Stimulated activated naive CD8-positive, alpha-beta T cell treated with anti-CD3 and anti-CD28 coated beads, Interleukin-15, Interleukin-2, amounts not matched to agents 100 ng/mL and 50 ng/mL, for 24 hours (primary cell): ENCODE data around the gene KIAA1755.
"Not testable (repeated sequence)": the region's sequence is repeated elsewhere in the genome, so short reads cannot be mapped to it uniquely, and the experiment has no call there.

ENCODE experiments used
- H3K27ac Mint-ChIP-seq: one replicate; pipeline ENCODE4 v1.8.0; 2021; ENCODE audit warnings: mild to moderate bottlenecking, mixed read lengths
- H3K27me3 Mint-ChIP-seq: one replicate; pipeline ENCODE4 v1.8.0; 2021; ENCODE audit warnings: mixed read lengths
- H3K36me3 Mint-ChIP-seq: one replicate; pipeline ENCODE4 v1.8.0; 2021; ENCODE audit warnings: low read depth, mixed read lengths
- H3K4me1 Mint-ChIP-seq: one replicate; pipeline ENCODE4 v1.8.0; 2021; ENCODE audit warnings: low read depth, mixed read lengths
- H3K4me3 Mint-ChIP-seq: one replicate; pipeline ENCODE4 v1.8.0; 2021; ENCODE audit warnings: mild to moderate bottlenecking, mixed read lengths
- H3K9me3 Mint-ChIP-seq: one replicate; pipeline ENCODE4 v1.8.0; 2021; ENCODE audit warnings: mixed read lengths

The KIAA1755 gene

DNA sequence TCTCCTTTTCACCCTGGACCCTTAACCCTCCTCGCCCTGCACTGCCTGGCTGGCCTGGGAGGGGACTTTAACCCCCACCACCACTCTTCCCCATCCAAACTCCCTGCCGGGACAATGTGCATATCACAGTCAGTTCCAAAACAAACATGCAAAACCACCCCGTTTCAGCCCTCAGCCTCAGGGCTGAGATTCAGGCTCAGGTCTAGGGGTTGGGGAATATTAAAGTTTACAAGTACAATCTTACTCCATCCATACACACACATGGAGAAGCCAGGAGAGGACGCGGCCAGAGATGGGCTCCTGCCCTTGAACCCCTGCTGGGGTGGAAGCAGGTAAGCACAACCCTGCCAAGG is 534 bp downstream of the KIAA1755 start:
- H3K4me1 Mint-ChIP-seq: peaks cover 5% of the 10 kb centered on the region
- H3K4me3 Mint-ChIP-seq: no peak overlapping the region
- H3K36me3 Mint-ChIP-seq: no peaks in the 10 kb centered on the region
- H3K27ac Mint-ChIP-seq: no peak overlapping the region
- peaks cover 59% of the 10 kb centered on the region for H3K27me3 Mint-ChIP-seq
- no peaks in the 10 kb centered on the region for H3K9me3 Mint-ChIP-seq

DNA sequence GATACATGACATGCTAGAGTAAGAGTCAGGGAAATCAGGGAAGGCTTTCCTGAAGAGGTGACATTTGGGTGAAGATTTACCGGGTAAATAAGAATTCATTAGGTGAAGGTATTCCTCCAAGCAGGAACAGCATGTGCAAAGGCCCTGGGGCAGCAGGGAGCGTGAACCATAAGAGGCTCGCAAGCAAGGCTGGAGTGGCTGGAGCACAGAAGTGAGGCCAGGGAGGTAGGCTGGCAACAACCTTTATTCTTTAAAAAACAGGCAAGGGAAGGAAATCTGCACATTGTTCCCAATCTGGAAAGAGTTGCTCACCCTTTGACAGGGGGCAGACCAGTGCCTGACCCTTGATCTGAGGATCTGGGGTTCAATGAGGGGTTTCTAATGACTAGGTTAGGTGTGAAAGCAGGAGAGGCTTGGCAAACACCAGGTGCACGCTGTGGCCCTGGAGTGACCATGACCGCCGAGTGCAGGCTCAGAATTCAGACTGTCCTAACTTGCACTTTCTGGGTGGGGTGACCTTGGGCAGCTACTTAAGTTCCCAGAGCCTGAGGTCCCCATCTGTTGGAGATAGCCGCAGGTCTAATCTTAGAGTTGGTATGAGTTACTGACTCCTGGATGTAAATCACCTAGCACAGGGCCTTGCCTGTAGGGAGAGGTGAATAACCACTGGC is 1.9 kb downstream of the KIAA1755 start:
- Mint-ChIP-seq H3K9me3 (no peaks in the 10 kb centered on the region), H3K27ac (no peak overlapping the region), H3K4me3 (no peak overlapping the region), H3K4me1 (peaks cover 5% of the 10 kb centered on the region), H3K36me3 (no peaks in the 10 kb centered on the region), H3K27me3 (peaks cover 50% of the 10 kb centered on the region)

DNA sequence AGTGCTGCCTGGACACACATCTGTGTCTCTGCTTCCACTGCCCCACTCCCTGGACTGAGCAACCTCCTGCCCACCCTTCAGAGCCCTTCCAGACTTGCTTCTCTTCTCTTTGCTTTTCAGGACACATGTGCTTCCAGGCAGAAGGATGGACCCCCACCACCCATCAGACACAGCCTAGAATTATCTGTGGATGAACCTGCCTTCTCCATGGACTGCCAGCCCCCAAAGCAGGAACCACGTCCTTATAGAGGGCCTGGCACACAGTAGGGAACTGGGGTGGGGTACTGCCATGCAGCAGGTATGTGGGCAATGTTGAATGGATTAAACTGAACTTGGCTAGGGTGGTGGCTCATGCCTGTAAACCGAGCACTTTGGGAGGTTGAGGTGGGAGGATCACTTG is 3.6 kb downstream of the KIAA1755 start:
- Mint-ChIP-seq H3K4me1 (peaks cover 5% of the 10 kb centered on the region), H3K9me3 (no peaks in the 10 kb centered on the region), H3K27ac (no peak overlapping the region), H3K36me3 (no peaks in the 10 kb centered on the region), H3K4me3 (no peak overlapping the region), H3K27me3 (peaks cover 46% of the 10 kb centered on the region)

DNA sequence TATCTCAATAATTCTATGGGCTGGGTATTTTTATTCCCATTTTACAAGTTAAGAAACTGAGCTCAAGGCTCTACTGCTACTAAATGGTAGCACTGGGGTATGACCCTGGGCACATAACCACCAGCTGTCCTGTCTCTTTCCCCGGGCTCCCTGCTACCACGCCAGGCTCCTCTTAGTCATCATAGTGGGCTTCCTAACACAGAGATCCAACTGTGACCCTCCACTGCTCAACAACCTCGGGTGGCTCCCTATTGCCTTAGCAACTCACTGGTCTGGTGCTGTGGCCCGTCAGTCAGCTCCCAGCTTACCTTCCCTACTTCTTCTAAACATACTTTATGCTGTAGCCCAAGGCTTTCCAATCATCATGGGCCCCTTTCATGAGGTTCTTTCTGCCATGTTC is 4.5 kb downstream of the KIAA1755 start:
- Mint-ChIP-seq H3K36me3 (no peaks in the 10 kb centered on the region), H3K27ac (no peak overlapping the region), H3K4me1 (peaks cover 3% of the 10 kb centered on the region), H3K4me3 (no peak overlapping the region), H3K27me3 (peaks cover 42% of the 10 kb centered on the region), H3K9me3 (no peaks in the 10 kb centered on the region)

DNA sequence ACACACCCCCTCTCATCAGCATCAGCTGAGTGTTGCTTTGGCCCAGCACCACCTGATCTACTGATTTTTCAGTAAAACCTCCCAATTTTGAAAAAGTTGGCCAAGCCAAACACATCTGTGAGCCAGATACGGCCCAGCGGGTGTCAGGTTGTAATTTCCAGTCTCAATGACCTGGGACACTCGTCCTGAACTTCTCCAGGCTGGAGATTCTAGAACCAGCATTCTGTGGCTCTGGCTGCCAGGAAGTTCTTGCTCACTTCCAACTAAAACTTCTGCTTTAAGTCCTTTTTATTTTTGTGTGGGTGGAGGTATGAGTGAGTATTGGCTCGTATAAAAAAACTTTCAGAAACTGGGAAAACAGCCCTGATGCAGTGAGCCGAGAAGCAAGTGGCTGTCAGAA is 5.1 kb downstream of the KIAA1755 start:
- Mint-ChIP-seq H3K27ac (no peak overlapping the region), H3K4me3 (no peak overlapping the region), H3K36me3 (no peaks in the 10 kb centered on the region), H3K4me1 (no peaks in the 10 kb centered on the region), H3K27me3 (peaks cover 37% of the 10 kb centered on the region), H3K9me3 (no peaks in the 10 kb centered on the region)

DNA sequence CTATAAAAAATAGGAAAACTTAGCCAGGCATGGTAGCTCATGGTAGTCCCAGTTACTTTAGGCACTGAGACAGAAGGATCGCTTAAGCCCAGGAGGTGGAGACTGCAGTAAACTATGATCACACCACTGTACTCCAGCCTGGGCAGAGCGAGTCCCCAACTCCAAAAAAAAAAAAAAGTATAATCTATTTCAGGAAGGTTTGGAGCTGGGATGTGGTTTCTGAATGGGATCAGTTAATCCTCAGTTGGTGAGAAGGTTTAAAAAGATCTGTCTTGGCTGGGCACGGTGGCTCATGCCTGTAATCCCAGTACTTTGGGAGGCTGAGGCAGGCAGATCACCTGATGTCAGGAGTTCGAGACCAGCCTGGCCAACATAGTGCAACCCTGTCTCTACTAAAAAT is 5.9 kb downstream of the KIAA1755 start:
- H3K27me3 Mint-ChIP-seq: peaks cover 30% of the 10 kb centered on the region
- not testable (repeated sequence) for H3K27ac Mint-ChIP-seq, H3K4me1 Mint-ChIP-seq, H3K36me3 Mint-ChIP-seq, H3K9me3 Mint-ChIP-seq, H3K4me3 Mint-ChIP-seq

DNA sequence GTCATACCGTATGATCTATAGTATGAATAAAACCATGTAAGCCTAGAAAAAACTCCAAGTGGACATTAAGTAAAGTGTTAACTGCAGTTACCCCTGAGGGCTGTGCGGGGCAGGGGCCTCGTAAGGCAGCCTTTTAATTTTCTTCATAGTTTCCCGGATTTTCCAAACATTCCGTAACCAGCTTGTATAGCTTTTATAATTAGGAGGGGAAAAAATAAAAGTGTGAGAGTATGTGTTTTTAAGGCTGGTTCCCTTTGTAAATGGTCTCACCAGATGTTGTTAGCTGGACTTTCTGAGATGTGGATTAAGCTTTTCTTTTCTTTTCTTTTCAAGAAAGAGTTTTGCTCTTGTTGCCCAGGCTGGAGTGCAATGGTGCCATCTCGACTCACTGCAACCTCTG is 7.0 kb downstream of the KIAA1755 start:
- Mint-ChIP-seq H3K4me3 (no peak overlapping the region), H3K27ac (no peak overlapping the region), H3K9me3 (no peaks in the 10 kb centered on the region), H3K36me3 (no peaks in the 10 kb centered on the region), H3K27me3 (peaks cover 19% of the 10 kb centered on the region), H3K4me1 (no peaks in the 10 kb centered on the region)

DNA sequence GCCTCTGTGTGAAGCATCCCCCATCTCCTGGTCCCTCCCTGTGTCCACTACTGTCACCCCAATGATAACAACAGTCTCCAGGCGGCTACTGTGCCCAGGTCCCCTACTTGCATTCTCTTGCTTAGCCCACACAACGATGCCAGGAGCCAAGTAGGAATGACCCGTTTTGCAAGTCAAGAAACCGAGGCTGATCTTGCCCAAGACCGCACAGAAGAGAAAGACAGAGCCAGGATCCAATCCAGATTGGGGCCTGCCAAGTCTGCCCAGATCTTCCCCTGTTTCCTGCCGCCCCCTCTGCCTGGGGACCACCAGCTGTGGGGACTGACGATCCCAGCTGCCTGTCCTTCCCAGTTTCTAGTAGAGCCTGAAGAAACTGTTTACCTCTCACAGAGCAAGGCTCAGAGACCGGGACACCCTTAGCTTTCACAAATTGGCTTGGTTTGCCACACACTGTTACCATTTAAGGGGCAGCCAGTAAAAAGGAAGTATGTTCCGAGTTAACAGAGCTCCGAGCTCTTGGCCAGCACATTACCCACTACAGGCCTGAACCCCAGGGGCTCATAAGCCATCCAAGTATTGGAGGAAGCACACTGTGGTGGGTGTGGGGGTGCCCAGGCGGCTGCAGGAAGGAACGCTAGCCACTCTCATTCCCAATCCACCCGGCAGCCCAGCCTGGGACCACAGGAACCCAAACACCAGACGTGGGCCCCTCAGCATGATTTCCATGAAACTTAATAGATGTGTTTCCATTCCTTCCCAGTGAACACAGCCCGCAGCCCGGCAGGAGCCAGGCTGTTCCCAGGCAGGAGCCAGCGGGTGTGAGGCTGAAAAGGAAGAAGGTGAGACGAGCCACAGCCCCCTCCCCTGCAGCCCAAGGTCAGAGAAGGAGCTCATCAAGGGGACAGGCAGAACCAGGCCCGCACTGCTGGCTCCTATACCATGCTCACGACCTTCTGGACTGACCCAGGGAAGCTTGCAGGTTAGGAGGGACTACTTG is 7.9 kb downstream of the KIAA1755 start:
- no peaks in the 10 kb centered on the region for H3K36me3 Mint-ChIP-seq
- H3K9me3 Mint-ChIP-seq: no peaks in the 10 kb centered on the region
- peaks cover 14% of the 10 kb centered on the region for H3K27me3 Mint-ChIP-seq

DNA sequence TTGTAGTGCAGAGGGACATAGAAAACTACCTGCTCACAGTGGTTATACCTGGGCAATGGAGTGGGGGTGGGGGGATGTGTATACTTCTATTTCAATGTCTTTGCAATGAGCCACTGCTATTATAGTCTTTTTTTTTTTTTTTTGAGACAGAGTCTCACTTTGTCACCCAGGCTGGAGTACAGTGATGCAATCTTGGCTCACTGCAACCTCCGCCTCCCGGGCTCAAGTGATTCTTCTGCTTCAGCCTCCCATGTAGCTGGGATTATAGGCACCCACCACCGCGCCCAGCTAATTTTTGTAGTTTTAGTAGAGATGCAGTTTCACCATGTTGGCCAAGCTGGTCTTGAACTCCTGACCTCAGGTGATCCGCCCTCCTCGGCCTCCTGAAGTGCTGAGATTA is 9.1 kb downstream of the KIAA1755 start:
- H3K9me3 Mint-ChIP-seq, H3K27me3 Mint-ChIP-seq, H3K27ac Mint-ChIP-seq, H3K4me1 Mint-ChIP-seq, H3K4me3 Mint-ChIP-seq, H3K36me3 Mint-ChIP-seq: not testable (repeated sequence)

More for the DNA sequence above, 7.9 kb downstream of the KIAA1755 start:
- Mint-ChIP-seq H3K4me3 (no peak overlapping the region), H3K27ac (no peak overlapping the region), H3K4me1 (no peaks in the 10 kb centered on the region)

DNA sequence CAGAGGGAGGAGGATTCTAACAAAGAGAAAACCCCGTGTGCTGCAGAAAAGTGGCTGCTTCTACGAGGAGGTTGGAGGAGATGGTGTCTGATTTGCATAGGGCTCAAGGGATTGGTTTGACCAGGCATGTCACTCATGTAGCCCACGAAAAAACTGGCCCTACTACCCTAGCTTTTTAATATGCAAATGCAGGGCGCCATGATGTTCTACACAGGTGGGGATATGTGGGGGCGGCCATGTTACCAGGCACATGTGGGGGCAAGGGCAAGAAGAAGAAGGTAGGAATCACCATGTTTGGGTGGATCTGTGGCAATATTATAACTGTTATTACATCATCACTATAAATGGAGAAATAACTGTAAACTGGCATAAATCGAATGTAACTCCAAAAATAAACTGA is 9.9 kb downstream of the KIAA1755 start:
- no peaks in the 10 kb centered on the region for H3K9me3 Mint-ChIP-seq

DNA sequence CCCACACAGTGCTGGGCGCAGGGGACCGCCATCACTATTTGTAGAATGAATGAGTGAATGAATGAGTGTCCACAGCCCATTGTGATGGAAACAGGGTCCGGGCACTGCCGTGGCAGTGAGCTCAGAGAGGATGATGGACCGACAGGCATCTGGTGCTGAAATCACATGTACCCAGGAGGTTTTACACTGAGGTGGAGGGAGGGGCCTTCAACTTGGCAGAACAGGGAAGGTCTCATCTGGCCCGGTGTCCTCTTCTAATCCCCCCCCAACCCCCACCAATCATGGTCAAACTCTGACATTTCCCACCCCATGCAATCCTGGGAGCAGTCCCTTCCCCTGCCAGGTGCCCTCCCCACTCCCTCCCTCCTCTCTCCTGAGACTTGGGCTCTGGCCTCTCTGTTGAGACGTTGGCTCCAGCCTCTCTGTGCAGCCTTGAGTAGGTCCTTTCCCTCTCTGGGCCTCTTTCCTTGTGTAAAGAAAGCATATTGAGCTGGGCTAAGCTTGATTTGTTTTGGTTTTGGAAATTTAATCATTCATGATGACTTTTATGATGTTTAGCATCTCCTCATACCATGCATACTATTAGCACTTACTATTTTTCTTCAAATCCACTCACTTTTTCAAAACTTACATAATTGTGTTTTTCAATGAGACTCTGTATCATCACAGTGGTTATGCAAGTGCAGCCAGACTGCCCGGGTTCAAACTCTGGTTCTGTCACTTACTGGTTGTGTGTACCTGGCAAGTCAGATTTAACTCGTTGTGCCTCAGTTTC is 10.8 kb downstream of the KIAA1755 start:
- no peaks in the 10 kb centered on the region for H3K4me1 Mint-ChIP-seq
- no peak overlapping the region for H3K4me3 Mint-ChIP-seq
- H3K9me3 Mint-ChIP-seq: no peaks in the 10 kb centered on the region
- no peaks in the 10 kb centered on the region for H3K27me3 Mint-ChIP-seq
- no peaks in the 10 kb centered on the region for H3K36me3 Mint-ChIP-seq
- H3K27ac Mint-ChIP-seq: no peak overlapping the region

More for the DNA sequence above, 9.9 kb downstream of the KIAA1755 start:
- Mint-ChIP-seq H3K4me3 (no peak overlapping the region), H3K36me3 (no peaks in the 10 kb centered on the region), H3K27me3 (peaks cover 1% of the 10 kb centered on the region), H3K4me1 (no peaks in the 10 kb centered on the region), H3K27ac (no peak overlapping the region)

DNA sequence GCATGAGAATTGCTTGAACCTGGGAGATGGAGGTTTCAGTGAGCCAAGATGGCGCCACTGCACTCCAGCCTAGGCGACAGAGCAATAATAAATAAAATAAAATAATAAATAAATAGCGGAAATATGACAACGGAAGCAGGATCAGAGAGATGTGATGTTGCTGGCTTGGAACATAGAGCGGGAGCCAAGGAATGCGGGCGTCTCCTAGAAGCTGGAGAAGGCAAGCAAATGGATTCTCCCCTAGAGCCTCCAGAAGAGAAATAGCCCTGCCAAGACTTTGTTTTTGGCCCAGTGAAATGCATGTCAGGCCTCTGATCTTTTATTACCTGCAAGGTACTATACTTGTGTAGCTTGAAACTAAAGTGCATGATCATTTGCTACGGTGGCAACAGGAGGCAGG is 12.4 kb downstream of the KIAA1755 start:
- no peaks in the 10 kb centered on the region for H3K27me3 Mint-ChIP-seq
- no peaks in the 10 kb centered on the region for H3K4me1 Mint-ChIP-seq
- peaks cover 10% of the 10 kb centered on the region for H3K9me3 Mint-ChIP-seq
- no peak overlapping the region for H3K27ac Mint-ChIP-seq
- no peaks in the 10 kb centered on the region for H3K36me3 Mint-ChIP-seq
- no peak overlapping the region for H3K4me3 Mint-ChIP-seq

DNA sequence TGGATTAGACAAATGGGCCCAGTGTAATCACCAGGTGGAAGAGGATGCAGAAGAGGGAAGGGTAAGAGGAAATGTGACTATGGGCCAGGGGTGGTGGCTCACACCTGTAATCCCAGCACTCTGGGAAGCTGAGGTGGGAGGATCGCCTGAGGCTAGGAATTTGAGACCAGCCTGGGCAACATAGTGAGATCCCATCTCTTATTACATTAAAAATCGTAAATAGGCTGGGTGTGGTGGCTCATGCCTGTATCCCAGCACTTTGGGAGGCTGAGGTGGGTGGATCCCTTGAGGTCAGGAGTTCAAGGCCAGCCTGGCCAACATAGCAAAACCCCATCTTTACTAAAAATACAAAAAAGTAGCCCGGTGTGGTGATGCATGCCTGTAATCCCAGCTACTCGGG is 12.8 kb downstream of the KIAA1755 start:
- H3K9me3 Mint-ChIP-seq: peaks cover 13% of the 10 kb centered on the region
- not testable (repeated sequence) for H3K27me3 Mint-ChIP-seq, H3K27ac Mint-ChIP-seq, H3K4me1 Mint-ChIP-seq, H3K4me3 Mint-ChIP-seq, H3K36me3 Mint-ChIP-seq

DNA sequence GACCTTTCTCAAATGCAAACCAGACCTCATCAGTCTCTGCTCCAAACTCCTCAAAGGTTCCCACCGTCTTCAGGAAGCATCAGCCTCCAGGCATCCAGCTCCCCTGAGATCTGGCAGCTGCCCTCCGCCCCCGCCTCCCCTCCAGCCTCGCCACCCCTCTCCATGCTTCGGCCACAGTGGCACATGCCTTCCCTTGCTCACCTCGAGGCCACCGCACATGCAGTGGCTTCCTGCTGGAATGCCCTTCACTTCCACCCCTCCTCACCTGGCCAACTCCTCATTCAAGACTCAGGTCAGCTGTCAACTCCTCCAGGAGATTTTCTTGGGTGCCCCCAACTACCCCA is 13.4 kb downstream of the KIAA1755 start:
- no peak overlapping the region for H3K4me3 Mint-ChIP-seq
- no peaks in the 10 kb centered on the region for H3K36me3 Mint-ChIP-seq
- no peak overlapping the region for H3K27ac Mint-ChIP-seq
- H3K9me3 Mint-ChIP-seq: peaks cover 17% of the 10 kb centered on the region
- no peaks in the 10 kb centered on the region for H3K4me1 Mint-ChIP-seq
- H3K27me3 Mint-ChIP-seq: peaks cover 3% of the 10 kb centered on the region
